ENCODE measurements around the gene NALCN.

The NALCN gene

GRCh38 chr13:101397742-101398141, 18.6 kb downstream of the NALCN start:
- H3K4me1 ChIP-seq, result no peaks in the 10 kb centered on the region
- H3K9ac ChIP-seq, result no peak overlapping the region
- no peak overlapping the region for H3K4me3 ChIP-seq
- H3K9me3 ChIP-seq, result no peaks in the 10 kb centered on the region
- no peaks in the 10 kb centered on the region for H3K36me3 ChIP-seq
- H4K20me1 ChIP-seq, result no peaks in the 10 kb centered on the region
- H3K27me3 ChIP-seq, result no peaks in the 10 kb centered on the region
- no peak for TF ChIP-seq Cebpa-rat (IDR thresholded peaks at IDR 0.05)
- H3K4me2 ChIP-seq, result no peak overlapping the region
- no peak overlapping the region for H3K27ac ChIP-seq

- Histone ChIP-seq H3K27ac (no peak overlapping the region), H3K9me3 (no peaks in the 10 kb centered on the region), H4K20me1 (no peaks in the 10 kb centered on the region), H3K4me1 (no peaks in the 10 kb centered on the region), H3K9ac (no peak overlapping the region), H3K4me3 (no peak overlapping the region), H3K27me3 (no peaks in the 10 kb centered on the region), H3K36me3 (no peaks in the 10 kb centered on the region), H3K4me2 (no peak overlapping the region)
- no peak for TF ChIP-seq Cebpa-rat (IDR thresholded peaks at IDR 0.05)
Observed at GRCh38 chr13:101394605-101395004, 21.7 kb downstream of the NALCN start.

- Histone ChIP-seq H3K9ac (no peak overlapping the region), H3K27ac (no peak overlapping the region), H4K20me1 (no peaks in the 10 kb centered on the region), H3K4me3 (no peak overlapping the region), H3K9me3 (no peaks in the 10 kb centered on the region), H3K4me2 (no peak overlapping the region), H3K4me1 (no peaks in the 10 kb centered on the region), H3K27me3 (no peaks in the 10 kb centered on the region), H3K36me3 (no peaks in the 10 kb centered on the region)
- TF ChIP-seq Cebpa-rat (IDR thresholded peaks at IDR 0.05), result no peak
Observed at GRCh38 chr13:101393140-101393539, 23.2 kb downstream of the NALCN start.

GRCh38 chr13:101390461-101390860, 25.8 kb downstream of the NALCN start:
- Histone ChIP-seq H3K4me3 (no peak overlapping the region), H3K27me3 (no peaks in the 10 kb centered on the region), H3K4me2 (no peak overlapping the region), H3K9me3 (no peaks in the 10 kb centered on the region), H3K4me1 (no peaks in the 10 kb centered on the region), H3K9ac (no peak overlapping the region), H4K20me1 (no peaks in the 10 kb centered on the region), H3K36me3 (no peaks in the 10 kb centered on the region), H3K27ac (no peak overlapping the region)
- TF ChIP-seq Cebpa-rat (IDR thresholded peaks at IDR 0.05), result no peak

- Histone ChIP-seq H3K4me2 (no peak overlapping the region), H3K27ac (no peak overlapping the region), H3K9me3 (no peaks in the 10 kb centered on the region), H3K27me3 (no peaks in the 10 kb centered on the region), H3K9ac (no peak overlapping the region), H3K4me3 (no peak overlapping the region), H3K4me1 (no peaks in the 10 kb centered on the region), H3K36me3 (no peaks in the 10 kb centered on the region), H4K20me1 (no peaks in the 10 kb centered on the region)
- no peak for TF ChIP-seq Cebpa-rat (IDR thresholded peaks at IDR 0.05)
Observed at GRCh38 chr13:101384929-101385328, 31.4 kb downstream of the NALCN start.

- no peaks in the 10 kb centered on the region for H3K9me3 ChIP-seq
- no peak overlapping the region for H3K9ac ChIP-seq
- no peaks in the 10 kb centered on the region for H3K27me3 ChIP-seq
- no peaks in the 10 kb centered on the region for H3K36me3 ChIP-seq
- H3K4me2 ChIP-seq, result no peak overlapping the region
- H3K4me1 ChIP-seq, result no peaks in the 10 kb centered on the region
- H3K4me3 ChIP-seq, result no peak overlapping the region
- no peaks in the 10 kb centered on the region for H4K20me1 ChIP-seq
- no peak overlapping the region for H3K27ac ChIP-seq
- no peak for TF ChIP-seq Cebpa-rat (IDR thresholded peaks at IDR 0.05)
Observed at GRCh38 chr13:101383595-101383994, 32.7 kb downstream of the NALCN start.

- Histone ChIP-seq H3K4me2 (no peak overlapping the region), H3K4me1 (no peaks in the 10 kb centered on the region), H3K36me3 (no peaks in the 10 kb centered on the region), H3K9me3 (no peaks in the 10 kb centered on the region), H3K27me3 (no peaks in the 10 kb centered on the region), H4K20me1 (no peaks in the 10 kb centered on the region), H3K27ac (no peak overlapping the region), H3K4me3 (no peak overlapping the region), H3K9ac (no peak overlapping the region)
- no peak for TF ChIP-seq Cebpa-rat (IDR thresholded peaks at IDR 0.05)
Observed at GRCh38 chr13:101382701-101383100, 33.6 kb downstream of the NALCN start.

- H3K9me3 ChIP-seq, result no peaks in the 10 kb centered on the region
- no peaks in the 10 kb centered on the region for H3K4me1 ChIP-seq
- H4K20me1 ChIP-seq, result no peaks in the 10 kb centered on the region
- H3K27me3 ChIP-seq, result no peaks in the 10 kb centered on the region
- no peak overlapping the region for H3K27ac ChIP-seq
- no peak overlapping the region for H3K9ac ChIP-seq
- no peak overlapping the region for H3K4me3 ChIP-seq
- H3K36me3 ChIP-seq, result no peaks in the 10 kb centered on the region
- no peak overlapping the region for H3K4me2 ChIP-seq
- no peak for TF ChIP-seq Cebpa-rat (IDR thresholded peaks at IDR 0.05)
Observed at GRCh38 chr13:101382086-101382485, 34.2 kb downstream of the NALCN start.

GRCh38 chr13:101360525-101360924, 55.8 kb downstream of the NALCN start:
- H3K4me2 ChIP-seq, result no peak overlapping the region
- no peak overlapping the region for H3K9ac ChIP-seq
- H3K27ac ChIP-seq, result no peak overlapping the region
- H3K4me3 ChIP-seq, result no peak overlapping the region
- no peaks in the 10 kb centered on the region for H3K36me3 ChIP-seq
- no peaks in the 10 kb centered on the region for H3K9me3 ChIP-seq
- no peaks in the 10 kb centered on the region for H3K27me3 ChIP-seq
- H3K4me1 ChIP-seq, result no peaks in the 10 kb centered on the region
- no peak for TF ChIP-seq Cebpa-rat (IDR thresholded peaks at IDR 0.05)
- H4K20me1 ChIP-seq, result no peaks in the 10 kb centered on the region

- Histone ChIP-seq H3K27me3 (no peaks in the 10 kb centered on the region), H3K36me3 (no peaks in the 10 kb centered on the region), H3K4me1 (no peaks in the 10 kb centered on the region), H4K20me1 (no peaks in the 10 kb centered on the region), H3K9me3 (no peaks in the 10 kb centered on the region), H3K4me3 (no peak overlapping the region), H3K9ac (no peak overlapping the region), H3K4me2 (no peak overlapping the region), H3K27ac (no peak overlapping the region)
- TF ChIP-seq Cebpa-rat (IDR thresholded peaks at IDR 0.05), result no peak
Observed at GRCh38 chr13:101354895-101355294, 61.4 kb downstream of the NALCN start.

- Histone ChIP-seq H3K27ac (no peak overlapping the region), H3K36me3 (no peaks in the 10 kb centered on the region), H3K9ac (no peak overlapping the region), H3K9me3 (no peaks in the 10 kb centered on the region), H3K4me2 (peak overlapping the region; percentile 58), H4K20me1 (no peaks in the 10 kb centered on the region), H3K4me3 (no peak overlapping the region), H3K4me1 (peaks cover 10% of the 10 kb centered on the region), H3K27me3 (no peaks in the 10 kb centered on the region)
- no peak for TF ChIP-seq Cebpa-rat (IDR thresholded peaks at IDR 0.05)
Observed at GRCh38 chr13:101346942-101347728, 69.2 kb downstream of the NALCN start.

Data from BLaER1 (cell line).